Effector memory CD4-positive, alpha-beta T cell (primary cell): ENCODE data around the gene ABI1.

ENCODE experiments used
- DNase-seq, 3 donors: peaks; one replicate each; pipeline ENCODE4 v3.0.0-alpha.2; 2020
- H3K27ac ChIP-seq: 2 replicates; pipeline ENCODE4 v1.7.0; 2013; ENCODE audit warnings: mild to moderate bottlenecking, low read length, moderate library complexity; ENCODE audit not compliant: insufficient read depth, poor library complexity, severe bottlenecking
- H3K27me3 ChIP-seq: replicated peaks from 2 replicates; pipeline ENCODE4 v1.7.0; 2013; ENCODE audit warnings: mild to moderate bottlenecking, low read length; ENCODE audit not compliant: insufficient read depth, control insufficient read depth, poor library complexity, severe bottlenecking
- H3K36me3 ChIP-seq: 2 replicates; pipeline ENCODE4 v1.7.0; 2013; ENCODE audit warnings: mild to moderate bottlenecking, low read length, moderate library complexity; ENCODE audit not compliant: control insufficient read depth, insufficient read depth
- H3K4me1 ChIP-seq: 2 replicates; pipeline ENCODE4 v1.7.0; 2013; ENCODE audit warnings: low read length, mild to moderate bottlenecking; ENCODE audit not compliant: control insufficient read depth, insufficient read depth, poor library complexity, severe bottlenecking
- H3K4me3 ChIP-seq: 2 replicates; pipeline ENCODE4 v1.7.0; 2013; ENCODE audit warnings: low read length, low read depth, mild to moderate bottlenecking; ENCODE audit not compliant: insufficient read depth, poor library complexity, severe bottlenecking
- H3K9me3 ChIP-seq: 2 replicates; pipeline ENCODE4 v1.7.0; 2013; ENCODE audit warnings: mild to moderate bottlenecking, low read length, moderate library complexity; ENCODE audit not compliant: control insufficient read depth

Gene ABI1

DNA sequence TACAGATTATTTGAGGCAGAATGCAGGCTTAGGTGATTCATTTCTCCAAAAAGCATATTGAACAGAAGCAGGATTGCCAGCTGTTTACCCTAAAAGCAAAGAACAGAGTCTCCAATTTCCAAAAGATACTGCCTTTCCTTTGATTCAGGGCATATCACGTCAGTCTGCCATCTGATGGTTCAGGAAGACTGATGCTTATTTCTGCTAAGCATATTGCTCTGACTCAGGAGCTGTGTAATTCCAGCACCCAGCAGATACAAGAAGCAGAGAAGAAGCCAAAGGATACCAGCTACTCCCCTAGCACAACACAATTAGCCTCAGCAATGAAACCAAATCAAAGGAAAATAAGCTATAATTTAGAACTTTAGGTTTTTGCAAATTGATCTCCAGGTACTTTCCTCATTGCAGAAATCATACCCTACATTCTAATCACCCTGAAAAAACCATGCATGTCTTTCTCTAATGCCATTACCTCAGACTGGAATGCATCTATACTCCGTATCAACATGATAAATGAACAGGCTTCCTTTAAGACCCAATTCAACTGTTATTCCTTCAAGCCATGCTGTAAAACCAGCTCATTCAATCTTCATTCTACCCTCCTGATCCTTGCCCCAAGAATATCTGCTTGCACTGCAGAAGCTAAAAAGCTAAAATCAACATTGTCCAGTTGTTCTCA lies 55.1 kb downstream of the ABI1 start:
- Histone ChIP-seq H3K27ac (no peak overlapping the region), H3K4me3 (no peak overlapping the region), H3K36me3 (no peaks in the 10 kb centered on the region), H3K9me3 (no peaks in the 10 kb centered on the region), H3K27me3 (no peaks in the 10 kb centered on the region), H3K4me1 (peaks cover 19% of the 10 kb centered on the region)
- DNase-seq: no peak

DNA sequence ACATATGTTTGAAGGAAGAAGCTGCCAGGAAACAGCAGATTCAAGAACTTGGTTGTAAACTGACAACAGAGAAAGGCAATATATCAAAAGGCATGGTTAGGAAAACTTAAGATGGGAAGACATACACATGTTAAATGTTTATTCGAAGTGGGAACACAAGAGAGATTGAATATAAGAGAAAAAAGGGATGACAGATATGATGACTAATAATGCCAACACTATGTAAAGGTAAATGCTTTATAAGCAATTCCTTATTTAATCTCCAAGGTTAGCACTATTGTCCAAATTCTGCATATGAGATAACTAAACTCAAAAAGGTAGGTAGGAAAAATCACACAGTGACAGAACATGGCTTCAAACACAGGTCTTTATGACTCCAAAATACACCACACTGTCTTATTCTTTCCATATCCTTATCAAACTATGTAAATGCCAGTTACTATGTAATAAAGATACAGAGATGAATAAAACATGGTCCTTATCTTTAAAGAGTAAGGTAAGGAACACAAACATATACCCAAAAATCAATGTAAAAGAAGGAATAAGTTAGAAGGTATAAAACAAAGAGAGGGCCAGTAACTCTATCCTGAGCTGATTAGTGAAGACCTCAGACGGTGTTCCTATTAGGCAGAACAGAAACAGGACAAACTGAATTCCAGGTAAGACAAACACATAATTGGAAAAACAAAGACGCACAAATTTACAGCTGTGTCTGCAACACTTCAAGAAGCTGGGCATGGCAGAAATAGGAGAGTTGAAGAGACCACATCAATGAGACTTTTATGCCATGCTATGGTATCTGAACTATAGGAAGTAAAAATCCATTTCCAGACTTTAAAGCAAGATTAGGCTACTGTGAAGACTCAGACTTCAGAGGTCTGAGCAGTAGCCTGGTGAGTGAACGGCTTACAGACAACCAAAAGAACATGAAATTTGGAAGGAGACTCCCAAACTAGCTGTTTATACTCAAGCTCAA lies 56.1 kb downstream of the ABI1 start:
- H3K9me3 ChIP-seq: no peaks in the 10 kb centered on the region
- H3K36me3 ChIP-seq: no peaks in the 10 kb centered on the region
- no peak overlapping the region for H3K27ac ChIP-seq
- peaks cover 20% of the 10 kb centered on the region for H3K4me1 ChIP-seq
- H3K4me3 ChIP-seq: no peak overlapping the region
- no peak for DNase-seq
- no peaks in the 10 kb centered on the region for H3K27me3 ChIP-seq

DNA sequence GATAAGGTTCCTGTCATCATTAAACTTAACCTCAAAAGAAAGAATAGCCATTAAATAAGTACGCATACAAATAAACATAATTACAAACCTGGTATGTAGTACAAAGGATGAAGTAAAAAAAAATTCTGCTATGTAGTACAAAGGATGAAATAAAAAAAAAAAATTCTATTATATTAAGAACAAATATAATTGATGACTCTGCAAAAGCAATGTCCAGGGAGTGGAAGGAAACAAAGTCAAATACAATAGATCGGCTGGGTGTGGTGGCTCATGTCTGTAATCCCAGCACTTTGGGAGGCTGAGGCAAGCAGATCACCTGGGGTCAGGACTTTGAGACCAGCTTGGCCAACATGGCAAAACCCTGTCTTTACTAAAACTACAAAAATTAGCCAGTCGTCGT lies 56.9 kb downstream of the ABI1 start:
- Histone ChIP-seq H3K4me1 (peaks cover 25% of the 10 kb centered on the region), H3K27ac (no peak overlapping the region)

DNA sequence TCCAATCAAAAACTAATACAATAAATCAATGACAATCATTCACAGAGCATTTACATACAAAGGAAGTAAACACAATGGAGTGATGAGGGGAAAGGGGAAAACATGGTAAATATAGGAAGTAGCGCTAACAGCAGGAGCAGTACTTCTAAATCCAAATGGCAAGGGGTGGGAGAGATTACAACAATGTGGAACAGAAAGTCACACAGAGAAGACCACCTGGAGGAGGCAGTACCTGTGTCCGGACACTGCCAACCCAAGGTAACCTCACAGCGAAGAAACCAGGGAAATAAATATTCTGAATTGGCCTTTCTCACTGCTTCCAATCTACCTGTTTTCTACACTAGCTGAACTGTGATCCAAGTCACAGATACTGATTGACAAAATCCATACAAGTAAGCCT lies 58.2 kb downstream of the ABI1 start:
- no peak overlapping the region for H3K27ac ChIP-seq
- no peak for DNase-seq
- no peak overlapping the region for H3K4me3 ChIP-seq
- H3K36me3 ChIP-seq: no peaks in the 10 kb centered on the region
- H3K4me1 ChIP-seq: peaks cover 25% of the 10 kb centered on the region
- H3K27me3 ChIP-seq: no peaks in the 10 kb centered on the region
- no peaks in the 10 kb centered on the region for H3K9me3 ChIP-seq

More for the DNA sequence above, 56.9 kb downstream of the ABI1 start:
- H3K27me3 ChIP-seq: no peaks in the 10 kb centered on the region
- H3K9me3 ChIP-seq: no peaks in the 10 kb centered on the region
- H3K4me3 ChIP-seq: no peak overlapping the region
- no peak for DNase-seq
- no peaks in the 10 kb centered on the region for H3K36me3 ChIP-seq

DNA sequence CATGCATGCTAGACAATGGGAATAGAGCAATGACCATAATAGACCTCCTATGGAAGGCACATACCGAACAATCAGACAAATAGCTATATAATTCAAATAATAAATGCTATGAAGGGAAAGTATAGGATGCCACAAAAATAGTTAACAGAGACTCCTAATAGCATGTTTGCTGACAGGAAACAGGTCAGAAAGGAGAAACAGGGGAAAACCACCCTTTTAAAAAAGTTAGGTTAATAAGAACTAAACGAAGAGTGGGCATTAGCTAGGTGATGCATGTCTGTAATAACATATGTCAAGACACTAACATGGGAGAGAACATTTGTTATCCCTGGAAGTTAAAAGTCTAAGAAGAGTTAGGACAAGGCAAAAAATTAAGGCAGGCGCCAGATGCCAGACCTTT lies 58.9 kb downstream of the ABI1 start:
- Histone ChIP-seq H3K9me3 (no peaks in the 10 kb centered on the region), H3K4me1 (peaks cover 25% of the 10 kb centered on the region), H3K27ac (no peak overlapping the region), H3K4me3 (no peak overlapping the region), H3K27me3 (no peaks in the 10 kb centered on the region), H3K36me3 (no peaks in the 10 kb centered on the region)
- no peak for DNase-seq

DNA sequence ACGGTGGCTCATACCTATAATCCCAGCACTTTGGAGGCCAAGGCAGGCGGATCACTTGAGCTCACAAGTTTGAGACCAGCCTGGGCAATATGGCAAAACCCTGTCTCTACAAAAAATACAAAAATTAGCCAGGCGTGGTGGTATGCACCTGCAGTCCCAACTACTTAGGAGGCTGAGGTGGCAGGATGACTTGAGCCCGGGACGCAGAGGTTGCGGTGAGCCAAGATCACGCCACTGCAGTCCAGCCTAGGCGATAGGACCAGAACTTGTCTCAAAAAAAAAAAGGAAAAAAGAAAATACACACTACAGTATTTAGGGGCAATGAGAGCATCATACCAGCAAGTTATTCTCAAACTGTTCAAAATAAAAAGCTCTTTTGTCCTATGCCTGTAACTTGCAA lies 59.5 kb downstream of the ABI1 start:
- no peaks in the 10 kb centered on the region for H3K9me3 ChIP-seq

DNA sequence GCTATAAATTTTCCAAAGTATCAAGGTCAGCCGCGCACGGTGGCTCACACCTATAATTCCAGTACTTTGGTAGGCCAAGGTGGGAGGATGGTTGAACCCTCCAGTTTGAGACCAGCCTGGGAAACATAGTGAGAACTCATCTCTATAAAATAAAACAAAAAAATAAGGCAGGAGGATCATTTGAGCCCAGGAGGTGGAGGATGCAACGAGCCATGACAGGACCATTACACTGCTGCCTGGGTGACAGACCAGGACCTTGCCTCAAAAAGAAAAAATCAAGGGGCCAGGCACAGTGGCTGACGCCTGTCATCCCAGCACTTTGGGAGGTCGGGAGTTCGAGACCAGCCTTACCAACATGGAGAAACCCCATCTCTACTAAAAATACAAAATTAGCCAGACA lies 60.3 kb downstream of the ABI1 start:
- DNase-seq: no peak
- no peak overlapping the region for H3K4me3 ChIP-seq
- H3K27ac ChIP-seq: no peak overlapping the region
- H3K27me3 ChIP-seq: no peaks in the 10 kb centered on the region
- no peaks in the 10 kb centered on the region for H3K9me3 ChIP-seq
- peaks cover 18% of the 10 kb centered on the region for H3K4me1 ChIP-seq
- H3K36me3 ChIP-seq: no peaks in the 10 kb centered on the region

More for the DNA sequence above, 59.5 kb downstream of the ABI1 start:
- H3K36me3 ChIP-seq: no peaks in the 10 kb centered on the region
- H3K27ac ChIP-seq: no peak overlapping the region
- H3K4me1 ChIP-seq: peaks cover 25% of the 10 kb centered on the region
- DNase-seq: no peak
- no peaks in the 10 kb centered on the region for H3K27me3 ChIP-seq
- H3K4me3 ChIP-seq: no peak overlapping the region

DNA sequence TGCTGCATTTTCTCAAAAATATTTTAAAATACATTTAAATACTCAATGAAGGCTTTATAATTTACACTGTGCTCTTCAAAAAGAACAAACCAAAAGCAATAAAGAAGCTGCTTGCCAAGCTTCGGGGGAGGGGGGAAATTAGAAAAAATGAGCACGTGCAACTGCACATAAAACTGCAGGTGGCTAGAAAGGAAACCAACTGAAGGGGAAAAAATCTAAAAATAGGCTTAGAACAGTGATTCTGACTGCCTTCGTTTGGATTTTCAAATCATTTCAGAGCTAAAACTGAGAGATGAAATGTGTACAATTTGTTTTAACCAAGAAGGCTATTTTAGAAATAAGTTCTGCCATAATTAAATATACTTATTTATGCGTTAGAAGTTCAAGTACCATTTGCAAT lies 61.4 kb downstream of the ABI1 start:
- Histone ChIP-seq H3K36me3 (no peaks in the 10 kb centered on the region), H3K9me3 (no peaks in the 10 kb centered on the region), H3K4me1 (peaks cover 9% of the 10 kb centered on the region), H3K27ac (no peak overlapping the region), H3K4me3 (no peak overlapping the region), H3K27me3 (no peaks in the 10 kb centered on the region)
- DNase-seq: no peak

DNA sequence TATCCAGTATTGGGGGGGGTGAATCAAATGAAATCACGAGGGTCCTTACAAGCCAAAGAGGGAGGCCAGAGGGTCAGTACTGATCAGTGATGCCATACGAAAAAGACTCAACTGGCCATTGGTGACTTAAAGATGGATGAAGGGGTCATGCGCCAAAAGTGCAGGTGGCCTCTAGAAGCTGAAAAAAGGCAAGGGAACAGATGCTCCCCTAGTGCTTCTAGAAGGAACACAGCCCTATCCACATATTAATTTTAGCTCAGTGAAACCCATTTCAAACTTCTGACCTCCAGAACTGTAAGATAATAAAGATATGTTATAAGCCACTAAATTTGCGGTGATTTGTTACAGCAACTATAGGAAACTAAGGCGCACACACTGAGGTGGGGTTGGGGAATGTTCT lies 62.5 kb downstream of the ABI1 start:
- Histone ChIP-seq H3K4me1 (peaks cover 9% of the 10 kb centered on the region), H3K27me3 (no peaks in the 10 kb centered on the region), H3K9me3 (no peaks in the 10 kb centered on the region), H3K4me3 (no peak overlapping the region), H3K27ac (no peak overlapping the region), H3K36me3 (no peaks in the 10 kb centered on the region)
- DNase-seq: no peak

DNA sequence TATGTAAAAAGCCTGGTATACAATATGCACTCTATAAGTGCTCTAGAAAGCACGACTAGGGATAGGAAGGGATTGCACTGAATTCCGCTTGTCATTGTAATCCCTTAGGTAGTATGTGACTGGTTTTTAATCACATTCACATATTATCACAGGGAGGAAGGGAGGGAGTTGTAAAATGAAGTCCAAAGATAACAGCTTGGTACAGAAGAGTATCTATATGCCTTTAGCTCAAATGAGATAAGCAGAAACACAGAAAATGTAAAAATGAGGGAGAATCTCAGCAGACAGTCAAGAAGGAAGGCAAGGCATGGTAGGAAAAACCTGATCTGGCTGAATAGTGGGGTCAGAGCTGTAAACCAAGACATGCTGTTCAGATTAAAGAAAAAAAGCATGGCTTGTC lies 63.4 kb downstream of the ABI1 start:
- Histone ChIP-seq H3K9me3 (no peaks in the 10 kb centered on the region), H3K36me3 (no peaks in the 10 kb centered on the region), H3K27ac (no peak overlapping the region), H3K4me3 (no peak overlapping the region), H3K4me1 (peaks cover 9% of the 10 kb centered on the region), H3K27me3 (no peaks in the 10 kb centered on the region)
- DNase-seq: no peak
